Inferior parietal cortex (tissue), 1 donor: Measurements from ENCODE around the gene BFSP2.
"Not testable (repeated sequence)": the region's sequence is repeated elsewhere in the genome, so short reads cannot be mapped to it uniquely, and the experiment has no call there.

Source experiments
- DNase-seq: peaks from one replicate; pipeline ENCODE4 v3.0.0-alpha.2; 2016; ENCODE audit errors: extremely low spot score

Gene BFSP2

DNA sequence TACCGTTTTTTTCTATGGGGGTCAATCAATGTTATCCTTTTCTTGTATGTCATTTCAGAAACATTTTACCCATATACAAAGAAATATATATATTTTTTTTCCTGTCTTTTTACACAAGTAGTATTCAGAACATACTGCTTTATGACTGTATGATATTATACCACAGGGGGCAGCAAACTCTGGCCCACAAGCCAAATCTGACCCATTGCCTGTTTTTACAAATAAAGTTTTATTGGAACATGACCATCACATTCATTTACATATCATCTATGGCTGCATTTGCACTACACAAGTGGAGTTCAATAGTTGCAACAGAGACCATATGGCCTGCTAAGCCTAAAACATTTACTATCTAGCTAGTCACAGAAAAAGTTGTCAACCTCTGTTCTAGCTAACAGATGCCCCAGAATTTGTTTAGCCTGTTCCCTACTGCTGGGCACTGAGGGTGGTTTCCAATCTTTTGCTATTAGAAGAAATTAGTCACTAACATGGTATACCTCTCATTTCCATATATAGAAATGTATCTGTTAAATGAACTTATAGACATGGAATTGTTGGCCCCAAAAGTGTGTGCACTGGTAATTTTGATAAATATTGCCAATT is 57.7 kb downstream of the BFSP2 start:
- DNase-seq = no peak

DNA sequence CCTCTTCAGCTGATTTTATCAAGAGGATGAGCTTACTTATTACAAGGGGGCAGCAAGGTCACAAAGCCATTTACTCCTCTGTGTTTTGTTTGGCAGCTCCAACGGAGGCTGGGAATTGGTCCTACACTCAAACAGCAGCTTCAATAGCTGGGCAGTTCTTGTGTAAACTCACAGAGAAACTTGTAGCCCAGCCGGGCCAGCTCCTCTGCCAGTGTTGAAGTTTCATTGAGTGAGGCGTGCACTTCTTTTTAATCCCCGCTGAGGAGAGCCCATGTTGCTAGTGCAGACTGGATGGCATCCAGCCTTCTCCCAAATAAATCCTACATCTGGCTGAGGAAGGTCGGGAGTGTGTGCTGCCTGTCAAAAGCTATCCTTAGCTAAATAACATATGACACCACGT is 59.5 kb downstream of the BFSP2 start:
- DNase-seq = no peak

DNA sequence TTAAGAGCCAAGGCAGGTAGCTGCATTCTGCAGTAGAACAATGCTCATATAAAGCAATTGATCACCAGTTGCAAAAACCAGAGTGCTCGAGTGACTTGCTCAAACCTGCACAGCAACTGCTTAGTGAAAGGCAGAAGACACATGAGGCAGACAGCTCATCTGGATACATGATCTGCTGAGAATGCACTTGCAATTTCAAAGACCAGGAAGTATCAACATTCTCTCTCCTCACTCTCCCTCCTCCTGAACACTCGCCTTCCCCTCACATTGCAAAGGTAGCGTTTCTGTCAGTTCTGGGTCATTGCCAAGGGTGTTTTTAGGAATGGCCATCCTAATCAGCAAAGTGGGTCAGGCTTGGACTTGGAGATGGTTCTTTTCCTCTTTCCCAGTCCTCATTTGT is 61.0 kb downstream of the BFSP2 start:
- DNase-seq = no peak

DNA sequence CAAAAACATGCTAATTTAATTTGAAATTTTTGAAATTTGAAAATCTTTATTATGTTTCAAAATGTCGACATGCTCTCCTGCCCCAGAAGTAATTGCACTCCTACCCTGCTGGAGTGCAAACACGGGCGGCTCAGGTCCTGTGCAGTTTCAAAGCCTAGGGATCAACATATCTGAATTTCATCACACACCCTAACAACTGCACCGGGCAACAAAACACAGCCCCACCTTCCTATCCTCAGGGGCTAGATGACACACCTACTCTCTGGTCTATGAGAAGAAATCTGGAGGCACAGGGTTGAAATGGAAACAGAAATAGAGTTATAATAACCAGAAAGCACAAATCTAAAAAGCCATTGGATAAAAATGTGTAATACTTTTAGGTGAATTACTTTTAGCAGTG is 61.4 kb downstream of the BFSP2 start:
- no peak for DNase-seq

DNA sequence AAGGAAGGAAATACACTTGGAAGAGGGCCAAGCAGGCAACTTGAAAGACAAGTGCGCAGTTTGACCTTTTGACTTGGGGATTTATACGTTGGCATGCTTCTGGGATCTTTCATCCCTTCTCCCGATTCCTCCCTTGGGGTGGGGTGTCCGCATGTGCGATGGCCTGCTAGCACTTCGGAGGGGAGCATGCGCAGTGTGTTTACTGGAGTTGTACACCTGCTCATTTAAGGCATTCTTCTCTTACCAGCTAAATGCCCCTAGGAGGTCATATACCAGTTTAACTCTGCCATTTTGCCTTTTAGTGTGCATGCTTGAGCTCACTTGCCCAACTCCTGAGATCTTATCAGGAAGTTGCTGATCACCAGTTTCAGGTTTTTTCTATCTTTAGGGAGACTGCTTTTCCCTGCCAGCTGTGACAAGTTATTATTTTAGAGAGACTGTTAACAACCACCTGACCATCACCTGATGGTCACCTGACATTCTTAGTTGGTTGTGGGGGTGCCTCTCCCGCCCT is 63.5 kb downstream of the BFSP2 start:
- DNase-seq = no peak

DNA sequence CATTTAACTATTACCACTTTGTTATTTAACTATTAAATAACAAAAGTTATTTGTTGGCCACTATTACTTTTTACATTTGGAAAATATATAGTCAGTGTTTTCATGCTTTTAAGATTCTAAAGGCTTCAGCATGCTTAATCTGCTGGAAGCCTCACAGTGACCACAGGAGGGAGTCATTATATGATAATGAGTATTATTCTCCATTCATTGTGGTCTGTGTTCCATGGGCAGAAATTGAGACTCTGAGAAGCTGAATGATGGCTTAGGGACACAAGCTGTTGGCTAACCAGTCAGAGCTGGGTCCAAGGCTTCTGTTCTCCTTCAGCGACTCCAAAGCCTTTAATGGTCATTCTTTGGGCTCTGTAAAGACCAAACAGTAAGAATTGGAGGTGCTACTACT is 64.7 kb downstream of the BFSP2 start:
- no peak for DNase-seq

DNA sequence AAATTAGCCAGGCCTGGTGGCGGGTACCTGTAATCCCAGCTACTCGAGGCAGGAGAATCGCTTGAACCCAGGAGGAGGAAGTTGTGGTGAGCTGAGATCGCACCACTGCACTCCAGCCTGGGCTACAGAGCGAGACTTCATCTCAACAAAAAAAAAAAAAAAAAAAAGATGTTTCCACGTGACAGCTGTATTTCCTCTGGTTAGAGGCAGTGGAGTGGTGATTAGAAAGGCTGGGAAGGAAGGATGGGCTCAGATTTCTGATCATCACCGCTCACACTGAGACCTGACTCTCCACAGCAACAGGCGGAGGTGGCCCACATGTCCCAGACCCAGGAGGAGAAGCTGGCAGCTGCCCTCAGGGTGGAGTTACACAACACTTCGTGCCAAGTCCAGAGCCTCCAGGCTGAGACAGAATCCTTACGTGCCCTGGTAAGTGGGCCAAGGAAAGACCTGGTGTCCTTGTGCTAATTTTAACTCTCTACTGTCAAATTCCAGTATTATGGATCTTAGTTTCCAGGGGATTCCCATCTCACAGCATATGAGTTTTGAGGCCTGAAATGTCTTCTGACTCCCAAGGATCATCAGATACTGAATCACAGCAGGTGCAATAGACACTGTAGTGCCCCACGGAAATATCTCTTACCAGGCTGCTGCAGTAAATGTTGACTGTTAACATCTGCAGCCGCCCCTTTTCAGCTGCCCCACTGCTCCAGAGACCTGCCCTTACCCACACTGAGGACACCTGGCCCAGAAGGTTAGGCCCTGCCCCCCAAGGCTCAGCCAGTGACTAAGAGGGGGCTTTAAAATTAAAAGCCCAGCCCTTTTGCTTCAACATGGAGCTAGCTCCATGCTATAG is 66.9 kb downstream of the BFSP2 start:
- no peak for DNase-seq

DNA sequence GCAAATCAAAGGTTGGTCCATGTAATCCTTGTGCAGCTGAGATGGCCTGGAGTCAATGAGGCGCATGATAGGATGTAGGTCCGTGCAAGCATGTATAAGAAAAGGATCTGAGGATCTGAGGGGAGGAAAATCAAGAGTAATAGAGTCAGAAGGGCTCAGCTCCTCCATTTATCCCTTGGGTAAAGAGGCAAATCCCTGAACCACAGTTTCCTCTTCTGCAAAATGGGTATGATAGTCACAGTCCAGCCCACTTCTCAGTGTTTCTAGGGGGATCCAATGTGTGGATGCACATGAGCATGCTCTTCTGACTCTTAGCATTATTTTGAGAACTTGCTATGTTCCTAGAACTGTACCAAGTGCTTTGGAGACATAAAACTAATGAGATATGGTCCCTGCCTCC is 67.9 kb downstream of the BFSP2 start:
- DNase-seq = no peak

DNA sequence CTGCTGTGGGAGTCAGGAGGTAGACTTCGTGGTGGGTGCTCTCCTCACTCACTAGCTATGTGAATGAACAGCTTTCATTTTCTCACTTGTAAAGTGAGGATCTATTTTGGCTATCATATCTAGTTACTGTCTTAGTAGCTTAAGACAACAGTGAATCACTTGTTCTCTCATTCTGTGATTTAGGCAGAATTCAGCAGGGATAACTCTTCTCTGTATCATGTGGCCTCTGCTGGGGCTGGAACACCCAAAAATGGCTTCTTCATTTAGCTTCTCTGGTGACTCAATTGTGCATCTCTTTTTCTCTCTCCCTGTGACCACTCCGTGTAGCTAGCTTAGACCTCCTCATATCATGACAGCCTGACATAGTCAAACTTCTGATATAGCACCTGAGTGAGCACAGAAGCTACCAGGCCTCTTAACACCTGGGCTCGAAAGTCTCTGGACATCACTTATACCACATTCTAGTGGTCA is 68.4 kb downstream of the BFSP2 start:
- no peak for DNase-seq

DNA sequence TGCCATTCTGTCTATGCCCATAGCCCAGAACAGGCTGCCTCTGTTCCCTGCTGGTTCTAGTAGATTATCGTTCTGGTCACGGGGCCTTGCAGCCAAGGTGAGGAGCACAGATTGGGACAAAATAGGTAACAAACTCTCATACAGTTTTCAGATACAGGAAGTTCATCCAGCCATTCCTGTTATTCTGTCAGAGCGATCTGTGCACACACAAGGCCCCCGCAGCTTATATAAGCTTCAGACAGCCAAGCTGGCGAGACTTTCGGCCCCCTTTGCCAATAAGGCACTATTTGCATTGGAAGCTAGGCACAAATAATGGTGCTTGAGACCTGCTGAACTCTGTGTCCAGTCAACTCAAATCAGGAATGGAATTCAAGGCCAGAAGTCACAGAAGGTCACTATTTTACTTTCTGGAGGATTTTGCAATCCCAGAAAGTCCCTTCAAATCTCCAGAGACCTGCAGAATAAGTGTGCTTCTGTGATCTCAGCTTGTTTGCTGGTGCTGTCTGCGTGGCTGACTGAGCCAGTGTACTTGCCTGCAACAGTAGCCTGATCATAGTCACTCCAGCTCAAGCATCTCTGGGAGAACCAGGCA is 69.4 kb downstream of the BFSP2 start:
- DNase-seq = no peak

DNA sequence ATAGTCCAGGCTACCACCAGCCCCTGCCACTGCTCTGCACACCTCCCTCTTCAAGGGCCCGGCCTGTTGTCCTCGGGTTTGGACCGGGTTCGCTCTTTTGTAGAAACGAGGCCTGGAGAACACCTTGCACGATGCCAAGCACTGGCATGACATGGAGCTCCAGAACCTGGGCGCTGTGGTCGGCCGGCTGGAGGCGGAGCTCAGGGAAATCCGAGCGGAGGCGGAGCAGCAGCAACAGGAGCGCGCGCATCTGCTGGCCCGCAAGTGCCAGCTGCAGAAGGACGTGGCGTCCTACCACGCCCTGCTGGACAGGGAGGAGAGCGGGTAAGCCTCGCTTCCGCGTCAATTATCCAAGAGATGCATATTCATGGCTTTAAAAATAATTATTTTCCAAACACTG is 72.4 kb downstream of the BFSP2 start:
- no peak for DNase-seq

DNA sequence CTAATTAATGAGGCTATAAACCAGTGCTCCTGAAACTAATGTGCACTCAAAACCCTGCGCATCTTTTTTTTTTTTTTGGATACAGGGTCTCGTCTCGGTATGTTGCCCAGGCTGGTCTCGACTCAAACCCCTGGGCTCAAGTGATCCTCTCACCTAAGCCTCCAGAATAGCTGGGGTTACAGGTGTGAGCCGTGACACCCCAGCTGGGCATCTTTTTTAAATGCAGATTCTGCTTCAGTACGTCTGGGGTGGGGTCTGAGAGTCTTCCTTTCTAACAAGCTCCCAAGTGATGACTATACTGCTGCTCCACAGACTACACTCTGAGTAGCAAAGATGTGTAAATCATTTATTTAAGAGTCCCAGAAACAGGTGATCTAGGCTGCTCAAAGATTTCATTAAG is 73.0 kb downstream of the BFSP2 start:
- DNase-seq = no peak

DNA sequence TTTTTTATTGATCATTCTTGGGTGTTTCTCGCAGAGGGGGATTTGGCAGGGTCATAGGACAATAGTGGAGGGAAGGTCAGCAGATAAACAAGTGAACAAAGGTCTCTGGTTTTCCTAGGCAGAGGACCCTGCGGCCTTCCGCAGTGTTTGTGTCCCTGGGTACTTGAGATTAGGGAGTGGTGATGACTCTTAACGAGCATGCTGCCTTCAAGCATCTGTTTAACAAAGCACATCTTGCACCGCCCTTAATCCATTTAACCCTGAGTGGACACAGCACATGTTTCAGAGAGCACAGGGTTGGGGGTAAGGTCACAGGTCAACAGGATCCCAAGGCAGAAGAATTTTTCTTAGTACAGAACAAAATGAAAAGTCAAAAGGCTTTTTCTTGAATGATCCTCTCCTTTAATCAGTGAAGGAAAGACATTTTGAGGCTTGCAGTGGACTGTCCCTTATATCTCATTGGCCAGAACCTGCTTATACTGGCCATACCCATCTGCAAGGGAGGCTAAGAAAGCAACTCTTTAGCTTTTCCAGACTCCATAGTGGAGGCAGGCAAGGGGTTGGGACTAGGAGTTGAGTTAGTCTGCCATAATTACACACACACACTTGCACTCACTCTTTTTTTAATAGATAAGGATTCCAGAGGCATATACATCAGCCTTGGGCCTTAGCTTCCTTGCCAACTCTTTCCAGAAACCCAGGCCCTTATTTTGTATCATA is 73.8 kb downstream of the BFSP2 start:
- DNase-seq = not testable (repeated sequence)

DNA sequence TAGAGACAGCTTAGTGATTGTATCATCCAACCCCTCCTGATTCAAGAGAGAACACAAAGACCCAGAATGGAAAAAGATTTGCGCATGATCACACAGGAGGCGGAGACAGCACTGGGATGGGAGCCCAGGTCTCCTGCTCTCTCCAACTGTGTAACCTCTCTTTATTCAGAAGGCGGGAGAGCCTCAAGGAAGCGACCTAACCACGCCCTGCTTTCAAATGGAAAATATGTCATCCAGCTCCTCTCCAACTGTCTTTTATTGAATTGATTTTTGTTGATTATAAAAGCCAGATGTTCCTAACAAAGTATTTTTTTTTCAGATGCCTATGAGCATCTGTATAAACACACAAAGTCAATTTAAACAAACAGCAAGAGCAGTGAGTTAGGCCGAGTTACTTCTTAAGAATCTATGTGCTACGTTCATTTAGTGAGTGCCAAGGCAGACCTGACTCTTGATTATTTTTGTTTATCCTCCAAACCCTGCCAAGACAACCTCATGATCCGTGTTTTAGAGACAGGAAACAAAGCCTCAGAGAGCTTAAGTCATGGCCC is 74.5 kb downstream of the BFSP2 start:
- no peak for DNase-seq

DNA sequence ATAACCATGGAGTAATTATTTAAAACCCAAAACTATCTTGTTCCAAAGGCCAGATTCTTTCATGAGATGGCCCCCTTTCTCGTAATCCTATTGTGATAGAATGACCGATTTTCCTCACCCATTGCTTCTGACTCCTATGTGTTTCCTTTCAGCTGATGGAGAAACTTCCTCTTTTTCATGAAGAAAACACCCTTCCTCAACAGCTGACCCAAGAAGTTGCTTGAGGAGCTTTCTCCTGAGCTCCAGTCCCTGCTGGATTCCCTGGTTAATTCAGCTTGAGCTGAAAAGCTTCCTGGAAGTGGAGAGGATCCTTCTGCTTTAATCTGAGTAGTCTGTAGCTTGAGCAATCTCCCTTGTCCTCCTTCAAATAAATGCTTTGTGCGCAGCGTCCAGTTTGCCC is 75.0 kb downstream of the BFSP2 start:
- DNase-seq = no peak

DNA sequence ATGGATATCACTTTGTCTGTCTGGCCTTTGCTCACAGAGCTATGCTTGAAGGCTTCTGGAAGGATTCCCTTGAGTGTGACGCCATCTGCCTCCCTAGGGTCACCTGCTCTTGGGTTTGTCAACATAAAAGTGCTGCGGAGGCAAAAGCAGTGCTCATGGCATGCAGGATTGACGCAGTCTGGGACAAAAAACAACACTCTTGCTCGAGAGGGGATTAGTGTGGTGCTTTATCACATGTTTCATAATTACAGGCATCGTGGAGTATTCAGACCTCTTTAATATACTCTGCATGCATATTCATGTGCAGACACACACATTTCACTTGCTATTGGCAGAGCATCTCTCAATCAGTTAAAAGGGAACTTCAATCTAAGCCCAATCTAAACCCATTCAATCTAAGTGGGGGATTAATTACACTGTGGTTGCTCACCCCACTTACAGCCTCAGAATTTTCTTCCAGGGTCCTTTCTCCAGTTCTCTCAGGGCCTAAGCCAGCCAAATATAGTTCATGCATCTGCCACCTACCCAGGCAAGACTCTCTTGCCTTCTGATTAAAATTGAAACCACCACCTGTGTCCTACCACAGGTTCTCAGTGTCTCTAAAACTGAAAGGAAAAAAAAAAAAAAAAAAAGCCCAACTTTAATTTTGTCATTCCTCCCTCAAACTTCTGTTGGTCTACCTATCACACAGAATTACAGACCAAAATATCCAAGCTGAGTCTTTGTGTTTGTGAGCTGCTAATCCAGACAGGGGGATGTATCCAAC is 75.6 kb downstream of the BFSP2 start:
- no peak for DNase-seq

DNA sequence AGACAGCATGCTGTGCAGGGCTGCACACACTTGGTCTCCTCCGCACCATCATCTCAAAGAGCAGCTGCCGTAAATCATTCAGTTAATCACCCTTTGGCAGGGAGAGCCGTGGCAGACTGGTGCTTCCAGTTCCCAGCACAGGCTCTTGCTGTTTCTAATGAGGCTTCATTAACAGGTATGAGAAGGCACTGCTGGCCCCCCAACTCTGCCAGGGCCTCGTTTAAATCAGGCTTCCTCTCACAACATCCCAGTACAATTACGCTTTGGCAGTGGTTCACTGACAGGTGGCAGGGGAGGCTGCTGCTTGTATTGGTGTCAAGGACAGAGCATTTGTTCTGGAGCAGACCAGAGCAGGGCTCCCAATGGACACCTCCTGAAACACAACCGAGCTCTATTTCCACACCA is 77.1 kb downstream of the BFSP2 start:
- DNase-seq = no peak

DNA sequence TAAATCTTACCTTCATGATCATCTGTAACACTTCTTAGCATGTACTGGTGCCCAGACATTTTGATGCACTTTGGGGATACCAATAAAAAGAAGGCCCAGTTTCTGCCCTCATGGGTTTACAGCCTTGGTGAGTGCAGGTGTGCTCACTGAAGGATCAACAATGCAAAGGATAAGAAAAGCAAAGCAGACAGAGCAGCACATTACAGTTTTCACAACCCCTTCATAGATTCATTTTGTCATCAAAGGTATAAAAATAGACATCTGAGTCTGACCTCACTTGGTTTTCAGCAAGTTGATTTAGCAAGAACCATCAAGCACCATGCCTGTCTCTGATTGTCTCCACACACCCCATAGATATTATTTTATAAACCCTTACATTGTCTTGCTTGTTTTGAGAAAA is 77.6 kb downstream of the BFSP2 start:
- no peak for DNase-seq

DNA sequence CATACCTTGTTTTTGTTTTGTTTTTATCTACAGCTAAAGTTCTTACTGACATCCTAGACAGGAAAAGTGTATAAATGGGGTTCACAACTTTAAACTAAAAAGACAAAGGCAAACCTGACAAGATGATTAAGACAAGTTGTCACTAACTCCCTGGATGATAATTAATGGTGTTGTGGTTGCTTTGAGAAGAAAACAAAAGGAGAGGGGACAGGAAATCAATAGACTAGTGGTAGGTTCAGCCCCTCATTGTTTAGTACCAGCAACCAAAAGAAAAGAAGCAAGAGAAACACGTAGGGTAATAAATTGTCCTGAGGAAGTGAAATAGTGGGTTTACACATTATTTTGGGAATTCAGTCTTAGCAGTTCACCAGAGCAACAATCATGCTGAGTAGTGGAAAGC is 78.8 kb downstream of the BFSP2 start:
- DNase-seq = no peak

DNA sequence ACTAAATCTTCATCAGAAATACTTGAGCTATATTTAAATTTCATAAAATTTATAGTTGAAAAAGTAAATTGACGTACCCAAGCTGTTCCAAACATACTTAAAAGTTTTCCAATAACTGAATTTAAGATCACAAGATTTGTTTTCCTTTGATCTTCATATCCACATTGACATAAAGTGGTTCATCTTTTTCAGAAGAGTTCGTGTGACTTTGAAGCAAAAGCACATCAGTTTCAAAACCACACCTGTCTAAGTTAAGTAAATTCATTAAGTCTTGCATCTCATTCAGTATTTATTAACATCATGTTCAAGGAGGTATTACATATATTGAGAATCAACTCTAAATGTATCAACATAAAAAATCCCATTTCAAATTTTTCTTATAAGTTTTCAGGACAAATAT is 79.5 kb downstream of the BFSP2 start:
- no peak for DNase-seq
